ENCODE data around the gene SLC17A2.

Gene SLC17A2

GRCh38 chr6:25918083-25918683 lies 12.3 kb downstream of the SLC17A2 start:
- no peak for DNase-seq

GRCh38 chr6:25916789-25917490 lies 13.6 kb downstream of the SLC17A2 start:
- DNase-seq = no peak

- DNase-seq = no peak
Observed at GRCh38 chr6:25916330-25916729, 14.2 kb downstream of the SLC17A2 start.

GRCh38 chr6:25913741-25914140 lies 16.8 kb downstream of the SLC17A2 start:
- DNase-seq = no peak

GRCh38 chr6:25911351-25911750 lies 19.1 kb downstream of the SLC17A2 start:
- DNase-seq = no peak

- no peak for DNase-seq
Observed at GRCh38 chr6:25907475-25908014, 22.9 kb downstream of the SLC17A2 start.

GRCh38 chr6:25903467-25904099 lies 26.9 kb downstream of the SLC17A2 start:
- no peak for DNase-seq

- DNase-seq = no peak
Observed at GRCh38 chr6:25902071-25902470, 28.4 kb downstream of the SLC17A2 start.

GRCh38 chr6:25900843-25901242 lies 29.6 kb downstream of the SLC17A2 start:
- no peak for DNase-seq

GRCh38 chr6:25899580-25900408 lies 30.7 kb downstream of the SLC17A2 start:
- DNase-seq = no peak

- no peak for DNase-seq
Observed at GRCh38 chr6:25899123-25899522, 31.4 kb downstream of the SLC17A2 start.

GRCh38 chr6:25898289-25898977 lies 32.1 kb downstream of the SLC17A2 start:
- DNase-seq = no peak

GRCh38 chr6:25896252-25896651 lies 34.2 kb downstream of the SLC17A2 start:
- DNase-seq = no peak

GRCh38 chr6:25895771-25896170 lies 34.7 kb downstream of the SLC17A2 start:
- no peak for DNase-seq

GRCh38 chr6:25893778-25894177 lies 36.7 kb downstream of the SLC17A2 start:
- no peak for DNase-seq

GRCh38 chr6:25892877-25893276 lies 37.6 kb downstream of the SLC17A2 start:
- DNase-seq = no peak

- DNase-seq = no peak
Observed at GRCh38 chr6:25889877-25890853, 40.3 kb downstream of the SLC17A2 start.

- DNase-seq = no peak
Observed at GRCh38 chr6:25888626-25889025, 41.9 kb downstream of the SLC17A2 start.

- DNase-seq = no peak
Observed at GRCh38 chr6:25886066-25886465, 44.4 kb downstream of the SLC17A2 start.

- no peak for DNase-seq
Observed at GRCh38 chr6:25883991-25884390, 46.5 kb downstream of the SLC17A2 start.

GRCh38 chr6:25883536-25883935 lies 47.0 kb downstream of the SLC17A2 start:
- no peak for DNase-seq
